Testis (tissue), 2 donors: ENCODE results near the gene ZBTB18.

Experiments used
- CTCF ChIP-seq, 3 experiments: fragments of 450-650 bp in 2 of 3; fragments of 200-600 bp in 1 of 3; sonication (generic) in 1 of 3; IDR thresholded peaks; one replicate each; pipeline ENCODE4 v1.5.1; 2016 to 2019; ENCODE audit warnings: antibody characterized with exemption in 3 of 3, mild to moderate bottlenecking in 2 of 3, moderate library complexity in 1 of 3
- POLR2A ChIP-seq: fragments of 450-650 bp; IDR thresholded peaks from one replicate; pipeline ENCODE4 v1.6.1; 2017; ENCODE audit warnings: antibody characterized with exemption, mild to moderate bottlenecking, moderate library complexity

DNA sequence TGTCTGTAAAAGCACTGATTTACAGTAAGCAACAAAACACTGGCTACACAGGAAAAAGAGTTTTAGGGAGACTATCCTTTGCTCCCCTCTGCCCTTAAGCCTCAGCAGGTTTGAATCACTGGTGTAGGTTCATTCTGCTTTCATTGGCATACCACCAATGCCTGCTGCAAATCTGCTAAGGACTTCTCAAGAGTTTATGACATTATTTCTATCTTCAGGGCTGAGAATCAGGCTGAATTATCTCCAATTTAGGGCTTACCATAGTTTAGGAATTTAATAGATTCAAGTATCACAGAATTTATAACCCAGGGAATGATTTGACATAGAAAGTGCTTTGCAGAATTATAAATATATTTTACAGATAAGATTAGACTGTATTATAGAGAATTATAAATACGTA lies 6.7 kb upstream of the ZBTB18 start:
- TF ChIP-seq CTCF (IDR thresholded peaks at IDR 0.05) (no peak), POLR2A (no peak)
